ENCODE results near the gene TRAPPC5.

The TRAPPC5 gene

GRCh38 chr19:7645656-7646425, 34.8 kb upstream of the TRAPPC5 start:
- no peak for DNase-seq (ENCODE audit: low spot score)

GRCh38 chr19:7646426-7646700, 34.3 kb upstream of the TRAPPC5 start:
- no peak for DNase-seq (ENCODE audit: low spot score)

GRCh38 chr19:7647156-7647555, 33.5 kb upstream of the TRAPPC5 start:
- no peak for DNase-seq (ENCODE audit: low spot score)

GRCh38 chr19:7648265-7649014, 32.2 kb upstream of the TRAPPC5 start:
- DNase-seq (ENCODE audit: low spot score): no peak

GRCh38 chr19:7650148-7650547, 30.5 kb upstream of the TRAPPC5 start:
- DNase-seq (ENCODE audit: low spot score): no peak

GRCh38 chr19:7652061-7652641, 28.5 kb upstream of the TRAPPC5 start:
- peak; percentile 66 for DNase-seq (ENCODE audit: low spot score)

GRCh38 chr19:7654401-7654800, 26.2 kb upstream of the TRAPPC5 start:
- DNase-seq (ENCODE audit: low spot score): no peak

- DNase-seq (ENCODE audit: low spot score): no peak
These were observed 25.1 kb upstream of the TRAPPC5 start for GRCh38 chr19:7655581-7655980.

GRCh38 chr19:7657131-7657751, 23.4 kb upstream of the TRAPPC5 start:
- DNase-seq (ENCODE audit: low spot score): no peak

GRCh38 chr19:7658219-7658686, 22.4 kb upstream of the TRAPPC5 start:
- peak; percentile 40 for DNase-seq (ENCODE audit: low spot score)

- no peak for DNase-seq (ENCODE audit: low spot score)
These were observed 18.7 kb upstream of the TRAPPC5 start for GRCh38 chr19:7661744-7662538.

- no peak for DNase-seq (ENCODE audit: low spot score)
These were observed 18.0 kb upstream of the TRAPPC5 start for GRCh38 chr19:7662657-7663056.

GRCh38 chr19:7663706-7664105, 16.9 kb upstream of the TRAPPC5 start:
- DNase-seq (ENCODE audit: low spot score): no peak

GRCh38 chr19:7665076-7665475, 15.6 kb upstream of the TRAPPC5 start:
- no peak for DNase-seq (ENCODE audit: low spot score)

GRCh38 chr19:7668842-7669241, 11.8 kb upstream of the TRAPPC5 start, which contains the start of gene RETN:
TSS of gene RETN (plus strand) at chr19:7669049. CDS start at chr19:7669327, 278 bp downstream.
- no peak for DNase-seq (ENCODE audit: low spot score)

- no peak for DNase-seq (ENCODE audit: low spot score)
These were observed 11.0 kb upstream of the TRAPPC5 start for GRCh38 chr19:7669641-7670040.

- DNase-seq (ENCODE audit: low spot score): no peak
These were observed 10.4 kb upstream of the TRAPPC5 start for GRCh38 chr19:7670150-7670783.

GRCh38 chr19:7670790-7671189, 9.8 kb upstream of the TRAPPC5 start:
- DNase-seq (ENCODE audit: low spot score): no peak

- no peak for DNase-seq (ENCODE audit: low spot score)
These were observed 8.1 kb upstream of the TRAPPC5 start for GRCh38 chr19:7672522-7672921.

- peak; percentile 8 for DNase-seq (ENCODE audit: low spot score)
These were observed 6.3 kb upstream of the TRAPPC5 start for GRCh38 chr19:7674010-7675005.
